Effector memory CD4-positive, alpha-beta T cell (primary cell): ENCODE results near the gene FAM209B.

Experiments used
- DNase-seq, 3 donors: peaks; one replicate each; pipeline ENCODE4 v3.0.0-alpha.2; 2020
- H3K27ac ChIP-seq: 2 replicates; pipeline ENCODE4 v1.7.0; 2013; ENCODE audit warnings: mild to moderate bottlenecking, low read length, moderate library complexity; ENCODE audit not compliant: insufficient read depth, poor library complexity, severe bottlenecking
- H3K27me3 ChIP-seq: replicated peaks from 2 replicates; pipeline ENCODE4 v1.7.0; 2013; ENCODE audit warnings: mild to moderate bottlenecking, low read length; ENCODE audit not compliant: insufficient read depth, control insufficient read depth, poor library complexity, severe bottlenecking
- H3K36me3 ChIP-seq: 2 replicates; pipeline ENCODE4 v1.7.0; 2013; ENCODE audit warnings: mild to moderate bottlenecking, low read length, moderate library complexity; ENCODE audit not compliant: control insufficient read depth, insufficient read depth
- H3K4me1 ChIP-seq: 2 replicates; pipeline ENCODE4 v1.7.0; 2013; ENCODE audit warnings: low read length, mild to moderate bottlenecking; ENCODE audit not compliant: control insufficient read depth, insufficient read depth, poor library complexity, severe bottlenecking
- H3K4me3 ChIP-seq: 2 replicates; pipeline ENCODE4 v1.7.0; 2013; ENCODE audit warnings: low read length, low read depth, mild to moderate bottlenecking; ENCODE audit not compliant: insufficient read depth, poor library complexity, severe bottlenecking
- H3K9me3 ChIP-seq: 2 replicates; pipeline ENCODE4 v1.7.0; 2013; ENCODE audit warnings: mild to moderate bottlenecking, low read length, moderate library complexity; ENCODE audit not compliant: control insufficient read depth

FAM209B gene

GRCh38 chr20:56582542-56582941, 49.5 kb downstream of the FAM209B start:
- Histone ChIP-seq H3K9me3 (no peaks in the 10 kb centered on the region), H3K27me3 (no peaks in the 10 kb centered on the region), H3K4me3 (no peak overlapping the region), H3K36me3 (no peaks in the 10 kb centered on the region), H3K4me1 (no peaks in the 10 kb centered on the region), H3K27ac (no peak overlapping the region)
- no peak for DNase-seq

GRCh38 chr20:56584916-56585315, 51.9 kb downstream of the FAM209B start:
- no peaks in the 10 kb centered on the region for H3K4me1 ChIP-seq
- no peaks in the 10 kb centered on the region for H3K36me3 ChIP-seq
- H3K4me3 ChIP-seq, result no peak overlapping the region
- H3K27ac ChIP-seq, result no peak overlapping the region
- H3K27me3 ChIP-seq, result no peaks in the 10 kb centered on the region
- DNase-seq, result no peak
- no peaks in the 10 kb centered on the region for H3K9me3 ChIP-seq
